AG10803 (cell line): Measurements from ENCODE around the gene ALG1L2.
A peak's percentile ranks its signal among the peaks of the same experiment; 100 is the strongest.
"Not testable (repeated sequence)": the region's sequence is repeated elsewhere in the genome, so short reads cannot be mapped to it uniquely, and the experiment has no call there.

Experiments used
- DNase-seq: peaks from one replicate; pipeline ENCODE4 v3.0.0; 2010; ENCODE audit warnings: low read depth
- H3K4me3 ChIP-seq: 2 replicates; pipeline ENCODE4 v1.5.1; 2011; ENCODE audit warnings: mild to moderate bottlenecking, low read length, control low read depth
- CTCF ChIP-seq: conservative IDR thresholded peaks from 2 replicates; pipeline ENCODE4 v1.5.1; 2011; ENCODE audit warnings: mild to moderate bottlenecking, low read length, control low read depth, inconsistent platforms

Gene ALG1L2

GRCh38 chr3:130081351-130081881 is at the start of gene ALG1L2:
Gene ALG1L2 (plus strand): TSS chr3:130081831. CDS start chr3:130082017, 186 bp downstream.
- H3K4me3 ChIP-seq = no peak within 1 kb of the TSS
- no peak for TF ChIP-seq CTCF
- DNase-seq = no peak

GRCh38 chr3:130037126-130037815 is 44.4 kb upstream of the ALG1L2 start:
- peak; percentile 88 for DNase-seq
- H3K4me3 ChIP-seq = not testable (repeated sequence)

DNA sequence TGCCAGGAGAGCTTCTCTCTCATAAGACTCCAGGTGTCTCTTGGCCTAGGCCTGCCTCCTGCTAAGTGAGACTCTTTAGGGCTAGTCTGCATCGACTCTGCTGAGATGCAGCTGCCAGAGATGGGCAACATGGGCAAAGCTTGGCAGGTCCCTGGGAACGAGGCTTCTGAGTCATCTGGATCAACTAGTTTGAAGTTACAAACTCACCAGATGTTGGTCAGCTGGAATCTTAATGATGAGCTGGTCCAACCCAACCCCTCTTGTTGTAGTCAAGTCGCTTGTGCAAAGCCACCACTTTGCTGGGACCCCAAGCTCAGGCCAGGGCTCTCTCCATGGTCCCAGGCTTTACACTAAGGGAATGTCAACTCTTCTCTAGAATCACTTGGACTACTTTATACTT is 38.9 kb upstream of the ALG1L2 start:
- not testable (repeated sequence) for H3K4me3 ChIP-seq
- peak; percentile 53 for DNase-seq

DNA sequence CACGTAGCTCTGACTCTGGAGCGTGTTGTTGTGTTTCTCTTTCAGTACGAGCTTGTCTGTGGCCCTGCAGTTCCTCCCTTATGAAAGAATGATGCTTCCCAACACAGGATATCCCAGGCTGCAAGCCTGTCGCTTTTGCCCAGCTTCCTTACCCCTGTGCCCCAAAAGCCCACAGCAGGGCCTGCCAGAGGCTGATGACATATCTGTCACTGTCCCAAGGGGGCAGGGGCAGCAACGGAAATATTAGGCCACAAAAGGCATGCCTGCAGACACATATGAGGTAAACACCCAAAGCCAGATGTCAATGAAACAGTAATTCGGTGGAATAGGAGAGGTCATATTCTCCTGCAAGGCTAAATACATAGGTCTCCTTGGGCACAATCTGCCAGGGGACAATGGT is 38.0 kb upstream of the ALG1L2 start:
- DNase-seq, H3K4me3 ChIP-seq: not testable (repeated sequence)

DNA sequence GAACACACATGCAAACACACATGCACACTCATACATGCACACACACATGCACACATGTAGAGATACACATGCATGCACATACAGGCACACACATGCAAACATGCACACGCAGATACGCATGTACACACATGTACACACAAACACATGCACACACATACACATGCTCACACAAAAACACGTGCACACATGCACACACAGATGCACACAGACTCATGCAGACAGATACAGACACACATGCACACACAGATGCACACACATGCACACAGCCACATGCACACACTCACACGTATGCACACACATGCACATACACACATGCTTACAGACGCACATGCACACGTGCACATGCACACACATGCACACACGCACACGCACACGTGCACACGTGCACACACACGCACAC is 37.3 kb upstream of the ALG1L2 start:
- DNase-seq = no peak
- no peak for TF ChIP-seq CTCF
- H3K4me3 ChIP-seq = no peak overlapping the region

DNA sequence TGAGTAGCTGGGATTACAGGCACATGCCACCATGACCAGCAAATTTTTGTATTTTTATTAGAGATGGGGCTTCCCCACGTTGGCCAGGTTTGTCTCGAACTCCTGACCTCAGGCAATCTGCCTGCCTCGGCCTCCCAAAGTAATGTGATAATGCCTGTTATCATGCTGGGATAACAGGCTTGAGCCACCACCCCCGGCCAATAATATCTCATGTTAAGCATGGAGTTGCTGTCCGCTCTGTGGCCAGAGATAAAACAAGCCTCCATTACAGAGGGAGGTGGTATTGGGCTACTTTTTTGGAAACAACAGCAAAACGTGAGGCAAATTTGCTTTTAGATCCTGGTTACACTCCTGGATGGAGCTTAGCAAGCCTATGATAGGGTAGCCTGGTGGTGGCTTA is 32.9 kb upstream of the ALG1L2 start:
- no peak for DNase-seq
- no peak overlapping the region for H3K4me3 ChIP-seq
- no peak for TF ChIP-seq CTCF

DNA sequence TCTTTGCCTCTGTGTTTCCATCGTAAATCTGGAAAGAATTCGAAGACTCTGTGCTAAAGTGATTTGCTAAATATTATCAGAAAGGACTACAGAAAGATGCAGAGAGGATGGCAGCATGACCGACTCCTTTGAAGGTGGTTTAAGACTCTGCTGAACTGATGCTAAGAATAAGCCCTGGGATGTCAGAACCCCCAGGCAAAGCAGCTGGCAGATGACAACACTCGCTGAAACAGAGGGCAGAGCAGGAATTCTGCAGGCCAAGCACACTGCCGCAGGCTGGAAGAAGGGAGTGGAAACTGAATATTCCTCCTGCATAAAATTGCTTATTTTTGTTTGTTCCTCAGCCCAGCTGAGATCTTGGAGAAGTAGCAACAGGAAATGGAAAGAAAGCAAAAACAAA is 29.3 kb upstream of the ALG1L2 start:
- not testable (repeated sequence) for H3K4me3 ChIP-seq, DNase-seq

DNA sequence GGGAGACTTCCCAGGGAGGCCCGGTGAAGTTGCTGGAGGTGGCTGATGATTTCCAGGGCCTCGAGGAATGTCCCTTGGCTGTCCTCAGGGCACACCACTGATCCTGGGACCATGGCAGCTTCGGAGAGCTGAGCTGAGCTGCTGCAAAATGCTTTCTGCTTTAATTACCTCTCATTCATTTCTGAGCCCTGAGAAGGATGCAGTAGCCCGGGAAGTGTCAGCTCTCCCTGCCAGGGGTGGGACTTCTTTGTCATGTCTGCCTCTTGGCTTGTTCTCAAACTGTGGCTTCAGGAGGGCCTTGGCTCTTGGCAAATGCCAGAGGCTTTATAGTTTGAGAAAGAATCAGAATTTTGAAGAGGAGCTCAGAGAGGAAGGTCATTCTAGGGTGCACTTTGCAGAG is 28.7 kb upstream of the ALG1L2 start:
- not testable (repeated sequence) for H3K4me3 ChIP-seq, DNase-seq

GRCh38 chr3:130057536-130058266 is 23.9 kb upstream of the ALG1L2 start:
- not testable (repeated sequence) for DNase-seq

GRCh38 chr3:130058267-130058657 is 23.4 kb upstream of the ALG1L2 start:
- not testable (repeated sequence) for DNase-seq

More at GRCh38 chr3:130057536-130058266, 23.9 kb upstream of the ALG1L2 start:
- H3K4me3 ChIP-seq = not testable (repeated sequence)

DNA sequence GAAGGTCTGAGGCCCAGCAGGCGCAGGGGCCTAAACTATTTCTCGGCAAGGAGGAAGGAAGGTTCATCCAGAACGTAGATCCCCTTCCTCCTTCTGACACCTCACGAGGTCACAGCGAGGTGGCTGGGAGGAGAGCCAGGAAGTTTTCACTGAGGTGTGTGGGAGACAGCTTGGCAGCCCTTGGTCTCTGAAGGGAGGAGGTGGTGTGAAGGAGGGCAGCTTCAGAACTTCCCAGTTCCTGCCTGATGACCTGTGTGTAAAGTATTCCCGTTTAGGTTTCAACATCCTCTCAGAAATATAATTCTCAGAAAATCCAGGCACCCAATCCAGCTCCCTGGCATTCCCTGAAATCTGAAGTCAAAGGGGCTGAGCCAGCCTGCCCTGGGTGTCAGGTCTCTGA is 22.9 kb upstream of the ALG1L2 start:
- DNase-seq = peak; percentile 31

More at GRCh38 chr3:130058267-130058657, 23.4 kb upstream of the ALG1L2 start:
- H3K4me3 ChIP-seq = not testable (repeated sequence)

DNA sequence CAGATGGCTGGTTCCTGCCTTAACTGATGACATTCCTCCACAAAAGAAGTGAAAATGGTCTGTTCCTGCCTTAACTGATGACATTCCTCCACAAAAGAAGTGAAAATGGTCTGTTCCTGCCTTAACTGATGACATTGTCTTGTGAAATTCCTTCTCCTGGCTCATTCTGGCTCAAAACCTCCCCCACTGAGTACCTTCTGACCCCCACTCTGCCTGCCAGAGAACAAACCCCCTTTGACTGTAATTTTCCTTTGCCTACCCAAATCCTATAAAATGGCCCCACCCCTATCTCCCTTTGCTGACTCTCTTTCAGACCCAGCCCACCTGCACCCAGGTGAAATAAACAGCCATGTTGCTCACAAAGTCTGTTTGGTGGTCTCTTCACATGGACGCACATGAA is 22.5 kb upstream of the ALG1L2 start:
- not testable (repeated sequence) for H3K4me3 ChIP-seq, DNase-seq

More for the DNA sequence above, 22.9 kb upstream of the ALG1L2 start:
- H3K4me3 ChIP-seq = not testable (repeated sequence)
